GM23338 (cell line): ENCODE measurements around the gene RFX8. TPM values are rescaled to one million over a fixed set of nuclear protein-coding genes. Genes with fewer than 3 reads are reported as not detected.

Experiments
- ATAC-seq: fragments of 200-7000 bp; cut with Tn5 transposase; 3 replicates; pipeline ENCODE4 v1.9.1; 2020
- DNase-seq: peaks from one replicate; pipeline ENCODE4 v3.0.0-alpha.2; 2015; ENCODE audit warnings: low spot score
- H2AFZ ChIP-seq: fragments of 200-600 bp; sonication (generic); 2 replicates; pipeline ENCODE4 v1.8.0; 2016; ENCODE audit warnings: antibody characterized with exemption, mild to moderate bottlenecking, moderate library complexity
- H3F3A ChIP-seq: fragments of 200-600 bp; sonication (generic); replicated peaks from 2 replicates; pipeline ENCODE4 v1.8.0; 2017; ENCODE audit warnings: antibody characterized with exemption, mixed run types, low read depth
- H3K27ac ChIP-seq: fragments of 200-600 bp; sonication (generic); 2 replicates; pipeline ENCODE4 v1.6.1; 2016; ENCODE audit warnings: low read depth
- H3K27me3 ChIP-seq: fragments of 200-600 bp; sonication (generic); 2 replicates; pipeline ENCODE4 v1.8.0; 2016; ENCODE audit warnings: mild to moderate bottlenecking, mixed run types, moderate library complexity; ENCODE audit not compliant: insufficient read depth
- H3K36me3 ChIP-seq: fragments of 200-600 bp; sonication (generic); 2 replicates; pipeline ENCODE4 v1.8.0; 2016; ENCODE audit warnings: mild to moderate bottlenecking; ENCODE audit not compliant: insufficient read depth
- H3K4me1 ChIP-seq: fragments of 200-600 bp; sonication (generic); 2 replicates; pipeline ENCODE4 v1.8.0; 2016; ENCODE audit warnings: mild to moderate bottlenecking, moderate library complexity; ENCODE audit not compliant: insufficient read depth
- H3K4me2 ChIP-seq: fragments of 200-600 bp; sonication (generic); 2 replicates; pipeline ENCODE4 v1.7.1; 2017; ENCODE audit warnings: mixed run types
- H3K4me3 ChIP-seq: fragments of 200-600 bp; sonication (generic); 2 replicates; pipeline ENCODE4 v1.6.1; 2016; ENCODE audit warnings: mixed run types
- H3K79me2 ChIP-seq: fragments of 200-600 bp; sonication (generic); replicated peaks from 2 replicates; pipeline ENCODE4 v1.8.0; 2017; ENCODE audit warnings: mild to moderate bottlenecking; ENCODE audit not compliant: insufficient read depth
- H3K9me2 ChIP-seq: fragments of 200-600 bp; sonication (generic); 2 replicates; pipeline ENCODE4 v1.8.0; 2017; ENCODE audit not compliant: insufficient read depth
- H4K20me1 ChIP-seq: fragments of 200-600 bp; sonication (generic); replicated peaks from 2 replicates; pipeline ENCODE4 v1.8.0; 2017; ENCODE audit warnings: mild to moderate bottlenecking; ENCODE audit not compliant: insufficient read depth
- H3K27ac Mint-ChIP-seq: 2 replicates; pipeline ENCODE4 v1.8.0; 2020; ENCODE audit warnings: inconsistent platforms, mild to moderate bottlenecking, moderate library complexity, mixed read lengths
- H3K27me3 Mint-ChIP-seq: 3 replicates; pipeline ENCODE4 v1.8.0; 2022; ENCODE audit warnings: low read depth, mild to moderate bottlenecking, moderate library complexity, mixed read lengths, inconsistent platforms; ENCODE audit not compliant: insufficient read depth, poor library complexity
- H3K36me3 Mint-ChIP-seq: 3 replicates; pipeline ENCODE4 v1.8.0; 2021; ENCODE audit warnings: low read depth, mild to moderate bottlenecking, inconsistent platforms, moderate library complexity, mixed read lengths
- H3K4me1 Mint-ChIP-seq: 3 replicates; pipeline ENCODE4 v1.8.0; 2020; ENCODE audit warnings: mild to moderate bottlenecking, inconsistent platforms, mixed read lengths
- H3K4me3 Mint-ChIP-seq: 3 replicates; pipeline ENCODE4 v1.8.0; 2021; ENCODE audit warnings: moderate library complexity, mild to moderate bottlenecking, inconsistent platforms, mixed read lengths
- H3K9me3 Mint-ChIP-seq: 3 replicates; pipeline ENCODE4 v1.8.0; 2020; ENCODE audit warnings: moderate library complexity, mild to moderate bottlenecking, inconsistent platforms, mixed read lengths
- CREB1 ChIP-seq: fragments of 250-450 bp; sonication (Bioruptor Pico); IDR thresholded peaks from 2 replicates; pipeline ENCODE4 v1.5.0; 2020; ENCODE audit warnings: low read depth, mild to moderate bottlenecking, moderate library complexity
- EZH2phosphoT487 ChIP-seq: fragments of 200-600 bp; sonication (generic); IDR thresholded peaks from one replicate; pipeline ENCODE4 v1.8.1; 2018; ENCODE audit warnings: antibody characterized with exemption; ENCODE audit not compliant: unreplicated experiment
- NANOG ChIP-seq: IDR thresholded peaks from 2 replicates; pipeline ENCODE4 v1.6.1; 2016; ENCODE audit warnings: antibody characterized with exemption, borderline replicate concordance
- POLR2AphosphoS5 ChIP-seq: IDR thresholded peaks from 2 replicates; pipeline ENCODE4 v1.6.1; 2016; ENCODE audit warnings: antibody characterized with exemption, low read depth
- STAT1 ChIP-seq: IDR thresholded peaks from one replicate; pipeline ENCODE4 v1.6.1; 2016; ENCODE audit warnings: antibody characterized with exemption; ENCODE audit not compliant: unreplicated experiment
- ZNF114 ChIP-seq: fragments of 250-450 bp; sonication (Bioruptor Pico); IDR thresholded peaks from 2 replicates; pipeline ENCODE4 v1.5.0; 2020; ENCODE audit warnings: mild to moderate bottlenecking, moderate library complexity
- ZNF331 ChIP-seq: fragments of 250-450 bp; sonication (Bioruptor Pico); IDR thresholded peaks from 2 replicates; pipeline ENCODE4 v1.5.0; 2020; ENCODE audit warnings: low read depth, mild to moderate bottlenecking, moderate library complexity
- polyA plus RNA-seq: library from polyadenylated mRNA; unstranded; fragments of >200 nt; fragmentation: Nextera tagmentation; extraction: Ambion mirVana; gene quantifications from 2 replicates; pipeline ENCODE4 v1.2.1, GENCODE V29; 2016
- total RNA-seq: library from RNA; depleted of rRNA; stranded (reverse); fragments of >200 nt; shearing (Covaris generic); gene quantifications from 2 replicates; pipeline ENCODE4 v1.2.3, GENCODE V29; 2014
- TF ChIP-seq, protein P1 (sequence below): fragments of 250-450 bp; sonication (Bioruptor Pico); IDR thresholded peaks from 2 replicates; pipeline ENCODE4 v1.5.0; 2020; ENCODE audit warnings: mild to moderate bottlenecking, moderate library complexity
- TF ChIP-seq, protein P2 (sequence below), 2 experiments: fragments of 200-600 bp in 1 of 2; sonication (generic) in 1 of 2; conservative IDR thresholded peaks; 2 replicates each; pipeline versions ENCODE4 v1.5.1 to v1.6.1; 2016 to 2017; ENCODE audit warnings: antibody characterized with exemption in 2 of 2, low read depth in 2 of 2, mild to moderate bottlenecking in 2 of 2, moderate library complexity in 1 of 2
- TF ChIP-seq, protein P3 (sequence below): IDR thresholded peaks from one replicate; pipeline ENCODE4 v1.6.1; 2018; ENCODE audit warnings: antibody characterized with exemption; ENCODE audit not compliant: unreplicated experiment

The RFX8 gene
- total and polyA plus RNA-seq, 2 experiments from 2014 or later, result 0.65 to 1.5 TPM

DNA sequence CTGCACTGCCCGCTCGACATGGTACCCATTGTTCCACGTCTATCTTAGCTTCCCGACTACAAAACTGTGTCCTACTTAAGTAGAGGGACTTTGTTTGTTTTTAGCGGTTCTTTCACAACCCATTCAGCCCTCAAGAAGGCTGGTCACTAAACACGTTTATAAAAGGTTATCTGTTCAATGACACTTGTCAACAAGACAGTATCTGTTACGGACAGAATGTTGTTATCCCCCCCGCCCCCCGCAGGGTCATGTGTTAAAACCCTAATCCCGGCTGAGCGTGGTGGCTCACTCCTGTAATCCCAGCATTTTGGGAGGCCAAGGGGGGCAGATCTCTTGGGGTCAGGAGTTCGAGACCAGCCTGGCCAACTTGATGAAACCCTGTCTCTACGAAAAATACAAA, 47.2 kb downstream of the RFX8 start (continued):
- TF ChIP-seq, protein P1, sequence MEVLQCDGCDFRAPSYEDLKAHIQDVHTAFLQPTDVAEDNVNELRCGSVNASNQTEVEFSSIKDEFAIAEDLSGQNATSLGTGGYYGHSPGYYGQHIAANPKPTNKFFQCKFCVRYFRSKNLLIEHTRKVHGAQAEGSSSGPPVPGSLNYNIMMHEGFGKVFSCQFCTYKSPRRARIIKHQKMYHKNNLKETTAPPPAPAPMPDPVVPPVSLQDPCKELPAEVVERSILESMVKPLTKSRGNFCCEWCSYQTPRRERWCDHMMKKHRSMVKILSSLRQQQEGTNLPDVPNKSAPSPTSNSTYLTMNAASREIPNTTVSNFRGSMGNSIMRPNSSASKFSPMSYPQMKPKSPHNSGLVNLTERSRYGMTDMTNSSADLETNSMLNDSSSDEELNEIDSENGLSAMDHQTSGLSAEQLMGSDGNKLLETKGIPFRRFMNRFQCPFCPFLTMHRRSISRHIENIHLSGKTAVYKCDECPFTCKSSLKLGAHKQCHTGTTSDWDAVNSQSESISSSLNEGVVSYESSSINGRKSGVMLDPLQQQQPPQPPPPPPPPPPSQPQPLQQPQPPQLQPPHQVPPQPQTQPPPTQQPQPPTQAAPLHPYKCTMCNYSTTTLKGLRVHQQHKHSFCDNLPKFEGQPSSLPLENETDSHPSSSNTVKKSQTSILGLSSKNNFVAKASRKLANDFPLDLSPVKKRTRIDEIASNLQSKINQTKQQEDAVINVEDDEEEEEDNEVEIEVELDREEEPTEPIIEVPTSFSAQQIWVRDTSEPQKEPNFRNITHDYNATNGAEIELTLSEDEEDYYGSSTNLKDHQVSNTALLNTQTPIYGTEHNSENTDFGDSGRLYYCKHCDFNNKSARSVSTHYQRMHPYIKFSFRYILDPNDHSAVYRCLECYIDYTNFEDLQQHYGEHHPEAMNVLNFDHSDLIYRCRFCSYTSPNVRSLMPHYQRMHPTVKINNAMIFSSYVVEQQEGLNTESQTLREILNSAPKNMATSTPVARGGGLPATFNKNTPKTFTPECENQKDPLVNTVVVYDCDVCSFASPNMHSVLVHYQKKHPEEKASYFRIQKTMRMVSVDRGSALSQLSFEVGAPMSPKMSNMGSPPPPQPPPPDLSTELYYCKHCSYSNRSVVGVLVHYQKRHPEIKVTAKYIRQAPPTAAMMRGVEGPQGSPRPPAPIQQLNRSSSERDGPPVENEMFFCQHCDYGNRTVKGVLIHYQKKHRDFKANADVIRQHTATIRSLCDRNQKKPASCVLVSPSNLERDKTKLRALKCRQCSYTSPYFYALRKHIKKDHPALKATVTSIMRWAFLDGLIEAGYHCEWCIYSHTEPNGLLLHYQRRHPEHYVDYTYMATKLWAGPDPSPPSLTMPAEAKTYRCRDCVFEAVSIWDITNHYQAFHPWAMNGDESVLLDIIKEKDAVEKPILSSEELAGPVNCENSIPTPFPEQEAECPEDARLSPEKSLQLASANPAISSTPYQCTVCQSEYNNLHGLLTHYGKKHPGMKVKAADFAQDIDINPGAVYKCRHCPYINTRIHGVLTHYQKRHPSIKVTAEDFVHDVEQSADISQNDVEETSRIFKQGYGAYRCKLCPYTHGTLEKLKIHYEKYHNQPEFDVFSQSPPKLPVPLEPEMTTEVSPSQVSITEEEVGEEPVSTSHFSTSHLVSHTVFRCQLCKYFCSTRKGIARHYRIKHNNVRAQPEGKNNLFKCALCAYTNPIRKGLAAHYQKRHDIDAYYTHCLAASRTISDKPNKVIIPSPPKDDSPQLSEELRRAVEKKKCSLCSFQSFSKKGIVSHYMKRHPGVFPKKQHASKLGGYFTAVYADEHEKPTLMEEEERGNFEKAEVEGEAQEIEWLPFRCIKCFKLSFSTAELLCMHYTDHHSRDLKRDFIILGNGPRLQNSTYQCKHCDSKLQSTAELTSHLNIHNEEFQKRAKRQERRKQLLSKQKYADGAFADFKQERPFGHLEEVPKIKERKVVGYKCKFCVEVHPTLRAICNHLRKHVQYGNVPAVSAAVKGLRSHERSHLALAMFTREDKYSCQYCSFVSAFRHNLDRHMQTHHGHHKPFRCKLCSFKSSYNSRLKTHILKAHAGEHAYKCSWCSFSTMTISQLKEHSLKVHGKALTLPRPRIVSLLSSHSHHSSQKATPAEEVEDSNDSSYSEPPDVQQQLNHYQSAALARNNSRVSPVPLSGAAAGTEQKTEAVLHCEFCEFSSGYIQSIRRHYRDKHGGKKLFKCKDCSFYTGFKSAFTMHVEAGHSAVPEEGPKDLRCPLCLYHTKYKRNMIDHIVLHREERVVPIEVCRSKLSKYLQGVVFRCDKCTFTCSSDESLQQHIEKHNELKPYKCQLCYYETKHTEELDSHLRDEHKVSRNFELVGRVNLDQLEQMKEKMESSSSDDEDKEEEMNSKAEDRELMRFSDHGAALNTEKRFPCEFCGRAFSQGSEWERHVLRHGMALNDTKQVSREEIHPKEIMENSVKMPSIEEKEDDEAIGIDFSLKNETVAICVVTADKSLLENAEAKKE (CRISPR knock-in tag), result no peak
- TF ChIP-seq ZNF331 (CRISPR knock-in tag) (no peak), CREB1 (CRISPR knock-in tag) (no peak), NANOG (no peak)

DNA sequence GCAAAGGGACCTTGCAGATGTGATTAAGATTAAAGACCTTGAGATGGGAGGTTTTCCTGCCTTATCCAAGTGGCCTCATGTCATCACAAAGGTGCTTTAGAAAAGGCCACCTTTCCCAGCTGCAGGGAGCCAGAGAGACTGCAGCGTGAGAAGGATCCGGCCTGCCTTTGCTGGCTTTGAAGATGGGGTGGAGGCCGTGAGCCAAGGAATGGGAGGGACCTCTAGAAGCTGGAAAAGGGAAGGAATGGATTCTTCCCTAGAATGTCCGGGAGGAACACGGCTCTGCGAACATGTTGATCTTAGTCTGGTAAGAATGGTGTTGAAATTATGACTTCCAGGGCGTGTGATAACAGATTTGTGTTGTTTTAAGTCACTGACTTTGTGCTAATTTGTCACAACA, 47.7 kb downstream of the RFX8 start:
- H3F3A ChIP-seq, result no peaks in the 10 kb centered on the region
- H4K20me1 ChIP-seq, result no peaks in the 10 kb centered on the region
- Mint-ChIP-seq H3K27me3 (peaks cover 4% of the 10 kb centered on the region), H3K4me3 (no peak overlapping the region), H3K4me1 (no peaks in the 10 kb centered on the region), H3K27ac (no peak overlapping the region), H3K36me3 (no peaks in the 10 kb centered on the region), H3K9me3 (no peaks in the 10 kb centered on the region)
- H3K36me3 ChIP-seq, result no peaks in the 10 kb centered on the region; the same call in 1 of the 2 replicates
- ATAC-seq (no peak), DNase-seq (no peak)
- H3K4me2 ChIP-seq, result no peak overlapping the region
- H3K27ac ChIP-seq, result no peak overlapping the region
- no peaks in the 10 kb centered on the region for H3K79me2 ChIP-seq
- H3K27me3 ChIP-seq, result no peaks in the 10 kb centered on the region
- no peak overlapping the region for H2AFZ ChIP-seq
- H3K4me1 ChIP-seq, result no peaks in the 10 kb centered on the region
- H3K4me3 ChIP-seq, result no peak overlapping the region
- H3K9me2 ChIP-seq, result 0 out of 2 replicates have a peak, but pooled peaks cover 4% of the 10 kb centered on the region
- TF ChIP-seq, protein P2, sequence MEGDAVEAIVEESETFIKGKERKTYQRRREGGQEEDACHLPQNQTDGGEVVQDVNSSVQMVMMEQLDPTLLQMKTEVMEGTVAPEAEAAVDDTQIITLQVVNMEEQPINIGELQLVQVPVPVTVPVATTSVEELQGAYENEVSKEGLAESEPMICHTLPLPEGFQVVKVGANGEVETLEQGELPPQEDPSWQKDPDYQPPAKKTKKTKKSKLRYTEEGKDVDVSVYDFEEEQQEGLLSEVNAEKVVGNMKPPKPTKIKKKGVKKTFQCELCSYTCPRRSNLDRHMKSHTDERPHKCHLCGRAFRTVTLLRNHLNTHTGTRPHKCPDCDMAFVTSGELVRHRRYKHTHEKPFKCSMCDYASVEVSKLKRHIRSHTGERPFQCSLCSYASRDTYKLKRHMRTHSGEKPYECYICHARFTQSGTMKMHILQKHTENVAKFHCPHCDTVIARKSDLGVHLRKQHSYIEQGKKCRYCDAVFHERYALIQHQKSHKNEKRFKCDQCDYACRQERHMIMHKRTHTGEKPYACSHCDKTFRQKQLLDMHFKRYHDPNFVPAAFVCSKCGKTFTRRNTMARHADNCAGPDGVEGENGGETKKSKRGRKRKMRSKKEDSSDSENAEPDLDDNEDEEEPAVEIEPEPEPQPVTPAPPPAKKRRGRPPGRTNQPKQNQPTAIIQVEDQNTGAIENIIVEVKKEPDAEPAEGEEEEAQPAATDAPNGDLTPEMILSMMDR (conservative IDR thresholded peaks at IDR 0.05; ENCODE audit: low read depth in 2 of 2), result no peak
- no peak for TF ChIP-seq ZNF114 (CRISPR knock-in tag)
- TF ChIP-seq EZH2phosphoT487, result no peak
- no peak for TF ChIP-seq ZNF331 (CRISPR knock-in tag)
- TF ChIP-seq, protein P3, sequence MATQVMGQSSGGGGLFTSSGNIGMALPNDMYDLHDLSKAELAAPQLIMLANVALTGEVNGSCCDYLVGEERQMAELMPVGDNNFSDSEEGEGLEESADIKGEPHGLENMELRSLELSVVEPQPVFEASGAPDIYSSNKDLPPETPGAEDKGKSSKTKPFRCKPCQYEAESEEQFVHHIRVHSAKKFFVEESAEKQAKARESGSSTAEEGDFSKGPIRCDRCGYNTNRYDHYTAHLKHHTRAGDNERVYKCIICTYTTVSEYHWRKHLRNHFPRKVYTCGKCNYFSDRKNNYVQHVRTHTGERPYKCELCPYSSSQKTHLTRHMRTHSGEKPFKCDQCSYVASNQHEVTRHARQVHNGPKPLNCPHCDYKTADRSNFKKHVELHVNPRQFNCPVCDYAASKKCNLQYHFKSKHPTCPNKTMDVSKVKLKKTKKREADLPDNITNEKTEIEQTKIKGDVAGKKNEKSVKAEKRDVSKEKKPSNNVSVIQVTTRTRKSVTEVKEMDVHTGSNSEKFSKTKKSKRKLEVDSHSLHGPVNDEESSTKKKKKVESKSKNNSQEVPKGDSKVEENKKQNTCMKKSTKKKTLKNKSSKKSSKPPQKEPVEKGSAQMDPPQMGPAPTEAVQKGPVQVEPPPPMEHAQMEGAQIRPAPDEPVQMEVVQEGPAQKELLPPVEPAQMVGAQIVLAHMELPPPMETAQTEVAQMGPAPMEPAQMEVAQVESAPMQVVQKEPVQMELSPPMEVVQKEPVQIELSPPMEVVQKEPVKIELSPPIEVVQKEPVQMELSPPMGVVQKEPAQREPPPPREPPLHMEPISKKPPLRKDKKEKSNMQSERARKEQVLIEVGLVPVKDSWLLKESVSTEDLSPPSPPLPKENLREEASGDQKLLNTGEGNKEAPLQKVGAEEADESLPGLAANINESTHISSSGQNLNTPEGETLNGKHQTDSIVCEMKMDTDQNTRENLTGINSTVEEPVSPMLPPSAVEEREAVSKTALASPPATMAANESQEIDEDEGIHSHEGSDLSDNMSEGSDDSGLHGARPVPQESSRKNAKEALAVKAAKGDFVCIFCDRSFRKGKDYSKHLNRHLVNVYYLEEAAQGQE, result no peak
- TF ChIP-seq STAT1, result no peak
- TF ChIP-seq POLR2AphosphoS5, result no peak
